Measurements from ENCODE around the gene PTS. TPM values are rescaled to one million over a fixed set of nuclear protein-coding genes. Genes with fewer than 3 reads are reported as not detected.

Gene PTS
- polyA plus RNA-seq, 3 donors: 11.8 to 25.0 (median 14.0) TPM

DNA sequence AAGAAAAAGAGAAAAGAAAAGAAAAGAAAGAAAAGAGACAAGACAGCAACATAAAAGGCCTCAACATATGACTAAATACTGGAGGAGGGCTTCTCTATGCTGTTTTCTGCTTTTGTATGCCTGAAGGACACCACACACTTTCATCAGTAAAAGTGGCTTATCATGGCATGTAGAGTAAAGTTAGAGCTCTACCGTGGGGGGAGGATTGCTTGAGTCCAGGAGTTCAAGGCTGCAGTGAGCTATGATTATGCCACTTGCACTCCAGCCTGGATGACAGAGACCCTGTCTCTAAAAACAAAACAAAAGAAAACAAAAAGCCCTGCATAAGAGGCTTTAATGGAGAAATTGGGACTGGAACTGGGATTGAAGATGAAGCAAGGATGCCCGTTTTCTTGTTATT lies 5.7 kb downstream of the PTS start:
- Histone ChIP-seq H3K9me3 (replicated peaks in 1 of 2; ENCODE audit: control insufficient read depth in 1 of 2, insufficient read depth in 1 of 2, low read length in 2 of 2) (no peaks in the 10 kb centered on the region), H3K4me3 (replicated peaks in 1 of 3; ENCODE audit: low read depth in 2 of 3, low read length in 3 of 3) (no peak overlapping the region), H2AFZ (ENCODE audit: insufficient read depth, low read depth, low read length, poor library complexity, severe bottlenecking) (no peak overlapping the region), H3K4me2 (replicated peaks; ENCODE audit: extremely low read depth, low read length, poor library complexity, severe bottlenecking) (no peak overlapping the region), H3K79me2 (ENCODE audit: insufficient read depth, low read length) (peaks cover 20% of the 10 kb centered on the region), H4K20me1 (ENCODE audit: insufficient read depth, low read length) (no peaks in the 10 kb centered on the region), H3K36me3 (replicated peaks in 1 of 2; ENCODE audit: control insufficient read depth in 1 of 2, insufficient read depth in 2 of 2, low read length in 2 of 2) (peaks cover 69 to 90% of the 10 kb centered on the region in 2 donors), H3K4me1 (ENCODE audit: control insufficient read depth in 1 of 2, insufficient read depth in 2 of 2, low read length in 2 of 2) (peaks cover 8% of the 10 kb centered on the region in 2 donors), H3K9ac (ENCODE audit: insufficient read depth, low read length, poor library complexity, severe bottlenecking) (no peak overlapping the region), H3K27me3 (ENCODE audit: control insufficient read depth in 2 of 2, insufficient read depth in 2 of 2, low read length in 2 of 2) (no peaks in the 10 kb centered on the region), H3K27ac (ENCODE audit: low read depth in 1 of 2, low read length in 2 of 2) (no peak overlapping the region)
- Mint-ChIP-seq H3K27me3 (ENCODE audit: low read depth in 3 of 3) (peaks cover 0 to 3% (median 2%) of the 10 kb centered on the region in 3 donors), H3K4me3 (no peak overlapping the region), H3K4me1 (peaks cover 13% of the 10 kb centered on the region), H3K36me3 (peaks cover 73 to 80% of the 10 kb centered on the region in 2 donors), H3K27ac (no peak overlapping the region), H3K9me3 (peaks cover 0 to 1% (median 0%) of the 10 kb centered on the region in 7 donors)
- WGBS (ENCODE audit: insufficient coverage): no CpG with 5 or more reads among the region's 2 CpGs
- DNase-seq: no peak
- TF ChIP-seq, protein P1, sequence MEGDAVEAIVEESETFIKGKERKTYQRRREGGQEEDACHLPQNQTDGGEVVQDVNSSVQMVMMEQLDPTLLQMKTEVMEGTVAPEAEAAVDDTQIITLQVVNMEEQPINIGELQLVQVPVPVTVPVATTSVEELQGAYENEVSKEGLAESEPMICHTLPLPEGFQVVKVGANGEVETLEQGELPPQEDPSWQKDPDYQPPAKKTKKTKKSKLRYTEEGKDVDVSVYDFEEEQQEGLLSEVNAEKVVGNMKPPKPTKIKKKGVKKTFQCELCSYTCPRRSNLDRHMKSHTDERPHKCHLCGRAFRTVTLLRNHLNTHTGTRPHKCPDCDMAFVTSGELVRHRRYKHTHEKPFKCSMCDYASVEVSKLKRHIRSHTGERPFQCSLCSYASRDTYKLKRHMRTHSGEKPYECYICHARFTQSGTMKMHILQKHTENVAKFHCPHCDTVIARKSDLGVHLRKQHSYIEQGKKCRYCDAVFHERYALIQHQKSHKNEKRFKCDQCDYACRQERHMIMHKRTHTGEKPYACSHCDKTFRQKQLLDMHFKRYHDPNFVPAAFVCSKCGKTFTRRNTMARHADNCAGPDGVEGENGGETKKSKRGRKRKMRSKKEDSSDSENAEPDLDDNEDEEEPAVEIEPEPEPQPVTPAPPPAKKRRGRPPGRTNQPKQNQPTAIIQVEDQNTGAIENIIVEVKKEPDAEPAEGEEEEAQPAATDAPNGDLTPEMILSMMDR (IDR thresholded peaks at IDR 0.05): no peak
- intact Hi-C loops (cut with micrococcal nuclease): no loop called here

DNA sequence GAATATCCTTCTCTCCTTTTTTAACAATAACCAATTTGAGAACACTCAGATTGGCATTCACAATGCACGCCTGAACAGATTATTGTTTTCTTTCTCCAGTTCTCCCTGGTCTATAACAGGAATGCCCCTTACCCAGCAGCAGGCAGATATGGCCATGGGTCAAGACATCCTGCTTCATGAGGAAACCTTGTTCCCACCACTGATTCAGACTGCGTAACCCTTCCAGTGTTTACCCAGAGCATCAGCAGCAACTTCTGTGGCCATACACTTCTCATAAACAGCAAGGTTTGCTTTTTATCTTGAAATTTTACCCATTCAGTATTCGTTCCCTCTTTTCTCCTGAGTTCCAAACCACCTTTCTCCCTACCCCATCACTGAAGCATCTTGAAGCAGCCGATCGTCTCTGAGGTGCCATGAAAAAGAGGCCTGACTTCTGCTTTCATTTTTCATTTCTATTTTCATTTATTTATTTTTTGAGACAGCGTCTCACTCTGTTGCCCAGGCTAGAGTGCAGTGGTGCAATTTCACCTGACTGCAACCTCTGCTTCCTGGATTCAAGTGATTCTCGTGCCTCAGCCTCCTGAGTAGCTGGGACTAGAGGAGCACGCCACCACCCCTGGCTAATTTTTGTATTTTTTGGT lies 9.6 kb downstream of the PTS start:
- Histone ChIP-seq H2AFZ (ENCODE audit: insufficient read depth, low read depth, low read length, poor library complexity, severe bottlenecking) (no peak overlapping the region), H4K20me1 (ENCODE audit: insufficient read depth, low read length) (no peaks in the 10 kb centered on the region), H3K4me1 (ENCODE audit: control insufficient read depth in 1 of 2, insufficient read depth in 2 of 2, low read length in 2 of 2) (no peaks in the 10 kb centered on the region), H3K79me2 (ENCODE audit: insufficient read depth, low read length) (no peaks in the 10 kb centered on the region), H3K9ac (ENCODE audit: insufficient read depth, low read length, poor library complexity, severe bottlenecking) (no peak overlapping the region), H3K27ac (ENCODE audit: low read depth in 1 of 2, low read length in 2 of 2) (no peak overlapping the region), H3K9me3 (replicated peaks in 1 of 2; ENCODE audit: control insufficient read depth in 1 of 2, insufficient read depth in 1 of 2, low read length in 2 of 2) (no peaks in the 10 kb centered on the region), H3K27me3 (ENCODE audit: control insufficient read depth in 2 of 2, insufficient read depth in 2 of 2, low read length in 2 of 2) (no peaks in the 10 kb centered on the region), H3K36me3 (replicated peaks in 1 of 2; ENCODE audit: control insufficient read depth in 1 of 2, insufficient read depth in 2 of 2, low read length in 2 of 2) (peaks cover 72 to 97% of the 10 kb centered on the region in 2 donors), H3K4me2 (replicated peaks; ENCODE audit: extremely low read depth, low read length, poor library complexity, severe bottlenecking) (no peak overlapping the region), H3K4me3 (replicated peaks in 1 of 3; ENCODE audit: low read depth in 2 of 3, low read length in 3 of 3) (no peak overlapping the region)
- DNase-seq: no peak
- intact Hi-C loops (cut with micrococcal nuclease): no loop called here
- H3K36me3 Mint-ChIP-seq: peaks cover 80 to 87% of the 10 kb centered on the region in 2 donors
- H3K27ac Mint-ChIP-seq: no peak overlapping the region
- H3K27me3 Mint-ChIP-seq (ENCODE audit: low read depth in 3 of 3): peaks cover 0 to 3% (median 0%) of the 10 kb centered on the region in 3 donors
- WGBS (ENCODE audit: insufficient coverage): 85% methylated on average over 7 of the region's 8 CpGs
- TF ChIP-seq, protein P1 (IDR thresholded peaks at IDR 0.05): no peak
- H3K4me3 Mint-ChIP-seq: no peak overlapping the region
- H3K4me1 Mint-ChIP-seq: no peaks in the 10 kb centered on the region
- H3K9me3 Mint-ChIP-seq: peaks cover 0 to 1% (median 0%) of the 10 kb centered on the region in 7 donors

Data from CD14-positive monocyte (primary cell).